Stimulated activated CD4-positive, alpha-beta T cell treated with anti-CD3 and anti-CD28 coated beads, Interleukin-2, amount 100 ng/mL, for 48 hours (primary cell): ENCODE measurements around the gene MAEA.

Source experiments
- DNase-seq, 2 donors: peaks; one replicate each; pipeline ENCODE4 v3.0.0-alpha.2; 2020

The MAEA gene

DNA sequence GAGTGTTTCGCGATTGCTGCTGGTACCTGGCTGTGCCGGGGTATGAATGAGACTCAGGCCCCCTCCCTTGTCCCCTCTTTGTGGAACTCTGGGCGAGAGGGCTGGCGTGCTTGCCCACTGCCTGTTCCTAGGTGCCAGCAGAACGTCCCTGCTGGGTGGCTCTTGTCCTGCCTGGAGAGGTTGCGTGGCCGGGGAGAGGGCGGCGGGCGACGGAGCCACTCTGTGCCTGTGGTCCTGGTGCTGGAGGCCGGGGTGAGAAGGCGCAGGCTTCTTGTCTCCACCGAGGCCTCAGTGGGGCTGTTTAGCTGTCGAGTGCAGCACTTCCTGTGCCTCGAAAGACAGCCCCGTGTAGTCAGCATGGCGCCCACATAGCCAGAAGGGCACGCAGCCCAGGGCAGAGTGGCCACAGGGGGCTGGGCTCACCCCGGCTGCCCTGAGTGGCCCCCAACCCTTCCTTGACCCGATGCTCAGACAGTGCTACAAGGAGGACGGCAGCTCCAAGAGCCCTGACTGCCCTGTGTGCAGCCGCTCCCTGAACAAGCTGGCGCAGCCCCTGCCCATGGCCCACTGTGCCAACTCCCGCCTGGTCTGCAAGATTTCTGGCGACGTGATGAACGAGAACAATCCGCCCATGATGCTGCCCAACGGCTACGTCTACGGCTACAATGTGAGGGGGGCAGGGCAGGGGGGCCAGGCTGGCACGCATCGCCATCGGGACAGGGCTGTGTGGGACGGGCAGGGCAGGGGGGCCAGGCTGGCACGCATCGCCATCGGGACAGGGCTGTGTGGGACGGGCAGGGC, 48.5 kb downstream of the MAEA start:
- no peak for DNase-seq

- DNase-seq, result no peak
These were observed 49.2 kb downstream of the MAEA start for GRCh38 chr4:1338752-1339414.

DNA sequence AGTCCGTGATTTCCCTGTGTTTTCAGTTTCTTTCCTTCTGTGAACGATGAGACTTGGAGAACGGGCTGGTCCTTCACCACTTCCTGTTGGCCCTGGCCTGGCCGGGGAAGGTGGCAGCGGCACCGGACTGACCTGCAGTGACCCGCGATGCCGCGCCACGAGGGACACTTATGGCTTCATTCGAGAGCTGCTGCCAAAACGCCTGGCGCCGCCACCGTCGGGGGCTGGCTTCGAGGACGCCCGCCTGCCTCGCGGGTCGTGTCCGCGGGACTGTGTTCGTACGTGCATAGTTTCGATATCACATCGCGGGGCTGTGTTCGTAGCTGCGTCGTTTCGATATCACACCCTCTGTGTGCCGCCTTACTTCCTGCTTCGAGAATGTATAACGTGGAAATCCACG, 49.8 kb downstream of the MAEA start:
- no peak for DNase-seq

DNA sequence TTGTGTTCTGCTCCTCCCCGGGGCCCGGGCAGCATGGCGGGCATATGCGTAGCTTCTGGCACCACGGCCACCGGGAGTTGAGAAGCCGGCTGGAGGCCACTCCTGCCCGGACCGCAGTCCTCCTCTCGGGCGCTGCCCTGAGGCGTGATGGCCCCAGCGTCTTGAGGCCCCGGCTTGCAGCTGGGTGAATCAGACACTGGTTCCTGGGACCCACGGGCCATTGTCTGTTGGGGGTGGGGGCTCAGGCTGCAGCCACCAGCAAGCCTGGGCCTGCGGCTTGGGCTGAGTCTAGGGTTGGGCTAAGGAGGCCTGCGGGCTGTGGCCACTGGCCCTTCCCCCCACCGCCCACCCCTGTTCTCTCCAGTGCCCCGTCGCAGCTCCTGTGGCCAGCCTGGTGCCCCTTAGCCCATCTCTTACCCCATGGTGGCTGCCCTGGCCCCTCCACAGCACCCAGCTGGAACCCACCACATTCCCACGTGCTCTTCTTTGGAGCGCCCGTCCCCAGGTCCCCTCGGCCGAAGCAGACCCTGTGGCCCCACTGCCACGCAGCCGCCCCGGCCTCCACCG, 50.6 kb downstream of the MAEA start:
- no peak for DNase-seq

- no peak for DNase-seq
These were observed 51.2 kb downstream of the MAEA start for GRCh38 chr4:1340861-1341260.

DNA sequence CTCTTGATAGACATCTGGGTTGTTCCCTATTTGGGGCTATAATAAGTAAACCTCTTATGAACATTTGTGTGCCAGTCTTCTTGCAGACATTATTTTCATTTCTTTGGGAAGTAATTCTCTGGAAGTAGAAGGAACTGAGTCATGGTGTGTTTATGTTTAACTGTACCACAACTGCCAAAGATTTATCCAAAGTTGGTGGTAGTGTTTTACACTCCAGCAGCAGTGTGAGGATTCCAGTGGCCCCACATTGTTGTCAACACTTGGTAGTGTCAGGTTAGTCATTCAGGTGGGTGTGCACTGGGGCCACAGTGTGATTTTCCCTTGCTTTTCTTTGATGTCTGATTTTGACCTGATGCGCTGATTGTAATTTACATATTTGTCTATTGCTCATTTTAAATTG, 52.3 kb downstream of the MAEA start:
- DNase-seq, result no peak

- DNase-seq, result no peak
These were observed 55.0 kb downstream of the MAEA start for GRCh38 chr4:1344696-1345095.

- peak; percentile 25 to 40 for DNase-seq
These were observed 56.5 kb downstream of the MAEA start for GRCh38 chr4:1345903-1346780.

GRCh38 chr4:1346781-1347409, 57.2 kb downstream of the MAEA start, which contains the start of gene UVSSA:
Gene UVSSA (plus strand): TSS chr4:1347208. CDS start chr4:1348092, 884 bp downstream.
- DNase-seq, result peak; percentile 100

GRCh38 chr4:1347410-1347864, 57.7 kb downstream of the MAEA start:
- peak; percentile 30 to 44 for DNase-seq

- DNase-seq, result no peak
These were observed 58.4 kb downstream of the MAEA start for GRCh38 chr4:1348014-1348513.

DNA sequence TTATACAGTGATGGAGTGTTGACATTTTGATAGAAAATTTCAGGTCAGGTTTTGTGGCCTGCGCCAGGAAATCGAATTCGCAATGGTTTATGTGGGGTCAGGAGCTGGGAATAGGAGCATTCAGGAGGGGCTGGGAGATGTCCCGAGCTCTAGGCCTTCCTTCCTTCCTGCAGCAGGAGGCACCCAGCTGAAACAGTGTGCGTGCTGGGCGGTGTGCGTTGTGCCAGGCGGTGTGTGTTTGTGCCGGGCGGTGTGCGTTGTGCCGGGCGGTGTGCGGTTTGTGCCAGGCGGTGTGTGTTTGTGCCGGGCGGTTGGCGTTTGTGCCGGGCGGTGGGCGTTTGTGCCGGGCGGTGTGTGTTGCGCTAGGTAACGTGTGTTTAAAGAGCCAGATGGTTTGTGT, 59.1 kb downstream of the MAEA start:
- DNase-seq, result no peak

DNA sequence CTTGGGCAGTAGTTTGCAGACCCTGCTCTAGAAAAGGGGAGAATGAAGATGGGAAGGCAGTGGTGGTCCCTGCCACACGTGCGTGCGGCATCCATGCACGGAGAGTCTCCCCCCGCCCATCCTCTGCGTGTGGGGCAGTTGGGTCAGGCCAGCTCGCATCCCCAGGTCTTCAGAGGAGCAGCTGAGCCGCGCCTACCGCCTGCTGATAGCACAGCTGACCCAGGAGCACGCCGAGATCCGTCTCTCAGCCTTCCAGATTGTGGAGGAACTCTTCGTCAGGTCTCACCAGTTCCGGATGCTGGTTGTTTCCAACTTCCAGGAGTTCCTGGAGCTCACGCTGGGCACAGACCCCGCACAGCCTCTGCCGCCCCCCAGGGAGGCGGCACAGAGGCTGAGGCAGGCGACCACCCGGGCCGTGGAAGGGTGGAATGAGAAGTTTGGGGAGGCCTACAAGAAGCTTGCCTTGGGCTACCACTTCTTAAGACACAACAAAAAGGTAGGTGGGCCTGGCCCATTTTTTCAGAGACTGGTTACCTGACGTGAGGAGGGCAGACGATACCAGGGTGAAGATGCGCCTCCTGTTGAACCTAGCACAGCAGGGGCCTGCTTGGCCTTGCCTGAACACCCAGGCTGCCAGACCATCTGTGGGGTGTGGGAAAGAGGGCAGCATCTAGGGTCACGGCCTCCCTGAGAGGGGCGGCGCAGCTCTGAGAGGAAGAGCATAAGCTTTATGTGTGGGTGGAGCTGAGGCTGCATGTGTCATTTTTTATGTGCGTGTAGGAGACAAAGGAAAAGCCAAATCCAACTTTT, 59.9 kb downstream of the MAEA start:
- no peak for DNase-seq

DNA sequence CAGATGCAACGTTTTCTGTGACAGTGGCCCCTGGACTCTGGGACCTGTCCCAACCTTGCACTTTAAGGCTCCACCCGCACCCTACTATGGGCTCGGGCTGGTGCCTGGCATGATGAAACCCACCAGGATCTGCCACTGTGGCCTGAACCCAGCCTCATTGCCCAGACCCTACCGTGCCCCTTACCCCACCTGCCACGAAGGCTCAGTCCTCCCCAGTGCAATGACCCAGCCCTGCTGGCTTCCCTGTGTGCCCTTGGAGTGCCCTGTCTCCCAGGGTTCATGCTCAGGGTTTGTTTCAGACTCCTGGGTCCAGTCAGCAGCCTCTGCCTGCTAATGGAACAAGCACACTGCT, 60.5 kb downstream of the MAEA start:
- no peak for DNase-seq

DNA sequence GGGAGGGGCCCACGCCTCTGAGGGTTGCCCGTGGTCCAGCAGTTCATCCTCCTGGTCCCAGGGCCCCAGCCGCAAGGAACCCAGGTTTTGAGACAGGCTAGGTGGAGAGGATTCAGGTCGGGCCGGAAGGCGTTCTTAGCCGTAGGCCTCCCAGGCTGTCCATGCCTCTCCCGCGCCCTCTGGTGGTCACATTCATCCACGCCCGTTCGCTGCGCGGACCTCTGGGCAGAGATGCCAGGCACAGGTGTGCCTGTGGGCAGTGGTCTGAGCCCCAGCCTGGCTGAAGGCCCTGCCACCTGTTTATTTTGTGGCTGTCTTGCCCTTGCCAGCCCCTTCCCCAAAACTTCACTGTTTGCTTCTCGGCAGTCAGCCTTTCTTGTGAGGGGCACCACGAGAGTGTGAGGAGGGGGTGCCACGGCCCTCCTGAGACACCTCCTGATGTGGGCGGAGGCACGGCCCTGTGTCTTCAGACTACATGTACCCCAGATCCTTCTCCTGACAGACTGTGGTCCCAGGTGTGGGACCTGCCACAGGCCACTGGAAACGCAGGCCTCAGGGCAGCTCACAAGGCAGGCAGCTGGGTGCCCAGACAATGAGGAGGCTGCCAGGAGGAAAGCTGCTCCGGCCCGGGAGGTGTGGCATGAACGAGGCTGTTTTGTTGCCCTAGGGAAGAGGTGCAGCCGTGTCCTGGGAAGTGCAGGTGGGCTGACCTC, 62.3 kb downstream of the MAEA start:
- peak; percentile 96 for DNase-seq

GRCh38 chr4:1352567-1352900, 62.8 kb downstream of the MAEA start:
- no peak for DNase-seq

DNA sequence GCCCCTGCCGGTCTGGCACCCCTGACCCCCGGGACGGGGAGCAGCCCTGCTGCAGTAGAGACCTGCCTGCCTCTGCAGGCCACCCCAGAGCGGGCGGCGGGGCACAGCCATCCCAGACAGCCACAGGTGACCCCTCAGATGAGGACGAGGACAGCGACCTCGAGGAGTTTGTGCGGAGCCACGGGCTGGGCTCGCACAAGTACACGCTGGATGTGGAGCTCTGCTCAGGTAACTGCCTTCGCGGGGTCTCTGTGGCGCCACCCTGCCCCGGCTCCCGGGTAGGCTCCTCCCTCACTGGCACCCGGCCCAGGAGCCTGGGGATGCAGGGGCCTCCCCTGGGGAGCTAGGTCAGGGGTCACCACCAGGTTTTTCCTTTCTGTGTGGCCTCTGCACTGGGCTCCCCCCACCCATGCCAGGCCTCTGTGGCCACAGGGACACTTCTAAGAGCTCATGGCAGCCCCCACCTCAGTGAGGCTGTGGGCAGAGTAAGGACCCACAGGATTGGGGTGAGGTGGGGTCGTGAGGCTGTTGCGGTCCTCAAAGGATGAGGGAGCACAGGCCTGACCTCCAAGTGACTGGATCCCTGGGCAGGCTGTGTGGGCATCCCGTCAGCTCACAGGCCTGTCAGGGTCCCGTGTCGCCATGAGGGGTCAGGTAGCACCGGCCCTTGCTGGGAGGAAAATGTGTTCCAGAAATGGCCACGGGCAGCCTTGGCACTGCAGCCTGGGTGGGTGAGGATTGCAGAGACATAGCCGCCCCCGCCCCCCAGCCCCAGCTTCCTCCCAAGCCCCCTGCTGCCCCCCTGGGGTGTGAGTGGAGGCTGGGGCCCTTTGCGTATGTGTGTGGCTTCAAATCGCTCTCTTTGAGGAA, 63.7 kb downstream of the MAEA start:
- no peak for DNase-seq

- DNase-seq, result no peak
These were observed 64.7 kb downstream of the MAEA start for GRCh38 chr4:1354136-1354982.

DNA sequence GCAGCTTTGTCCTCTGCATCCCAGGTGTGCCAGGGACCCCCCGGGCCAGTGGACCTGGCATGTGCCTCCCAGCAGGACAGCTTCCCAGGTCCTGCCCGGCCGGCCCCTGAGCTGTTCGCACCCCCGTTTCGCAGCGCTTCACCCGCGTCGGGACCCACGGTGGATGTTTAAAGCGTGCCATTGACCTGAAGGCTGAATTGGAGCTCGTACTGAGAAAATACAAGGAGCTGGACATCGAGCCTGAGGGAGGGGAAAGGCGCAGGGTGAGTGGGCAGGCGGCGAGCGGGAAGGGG, 65.2 kb downstream of the MAEA start:
- no peak for DNase-seq
